HepG2 (cell line): Measurements from ENCODE around the gene CCDC57. TPM values are rescaled to one million over a fixed set of nuclear protein-coding genes. Genes with fewer than 3 reads are reported as not detected.

Experiments used
- BORCS8-MEF2B ChIP-seq: sonication (generic); formaldehyde crosslinking; IDR thresholded peaks from 2 replicates; pipeline ENCODE4 v1.8.0; 2022; ENCODE audit warnings: mild to moderate bottlenecking, missing genetic modification reagents
- HOXD1 ChIP-seq: sonication (generic); formaldehyde crosslinking; IDR thresholded peaks from 2 replicates; pipeline ENCODE4 v1.5.0; 2020; ENCODE audit warnings: missing genetic modification reagents
- JDP2 ChIP-seq: sonication (generic); formaldehyde crosslinking; IDR thresholded peaks from 2 replicates; pipeline ENCODE4 v1.8.1; 2022; ENCODE audit warnings: missing genetic modification reagents, borderline replicate concordance
- KDM5B ChIP-seq: sonication (generic); formaldehyde crosslinking; IDR thresholded peaks from 2 replicates; pipeline ENCODE4 v1.4.0; 2020; ENCODE audit warnings: missing genetic modification reagents, mild to moderate bottlenecking, borderline replicate concordance
- MAF1 ChIP-seq: sonication (generic); formaldehyde crosslinking; IDR thresholded peaks from 2 replicates; pipeline ENCODE4 v1.5.0; 2020; ENCODE audit warnings: missing genetic modification reagents, borderline replicate concordance
- NCOA5 ChIP-seq: sonication (generic); formaldehyde crosslinking; IDR thresholded peaks from 2 replicates; pipeline ENCODE4 v1.4.0; 2020; ENCODE audit warnings: missing genetic modification reagents
- NCOR1 ChIP-seq: fragments of 200-600 bp; sonication (generic); IDR thresholded peaks from 2 replicates; pipeline ENCODE4 v1.7.0; 2017; ENCODE audit warnings: antibody characterized with exemption, low read length, borderline replicate concordance
- RBM22 ChIP-seq: fragments of 200-400 bp; formaldehyde crosslinking; optimal IDR thresholded peaks from 2 replicates; pipeline ENCODE3; 2017; ENCODE audit warnings: mild to moderate bottlenecking, low read length, moderate library complexity
- SIX4 ChIP-seq: sonication (generic); formaldehyde crosslinking; IDR thresholded peaks from 2 replicates; pipeline ENCODE4 v1.4.0; 2020; ENCODE audit warnings: missing genetic modification reagents
- SKI ChIP-seq: fragments of 450-650 bp; IDR thresholded peaks from one replicate; pipeline ENCODE4 v1.6.1; 2018; ENCODE audit warnings: mild to moderate bottlenecking; ENCODE audit not compliant: partially characterized antibody
- SPEN ChIP-seq: sonication (generic); formaldehyde crosslinking; IDR thresholded peaks from 2 replicates; pipeline ENCODE4 v1.5.1; 2020; ENCODE audit warnings: low read depth, mild to moderate bottlenecking, missing genetic modification reagents
- TAF15 ChIP-seq: fragments of 200-400 bp; formaldehyde crosslinking; IDR thresholded peaks from one replicate; pipeline ENCODE4 v1.6.1; 2018; ENCODE audit warnings: mild to moderate bottlenecking, low read depth, low read length; ENCODE audit not compliant: poor library complexity, severe bottlenecking
- U2AF1 ChIP-seq: fragments of 200-400 bp; formaldehyde crosslinking; optimal IDR thresholded peaks from 2 replicates; pipeline ENCODE3; 2017; ENCODE audit warnings: mild to moderate bottlenecking, low read depth, low read length
- XRCC5 ChIP-seq: fragments of 200-400 bp; formaldehyde crosslinking; optimal IDR thresholded peaks from 2 replicates; pipeline ENCODE3; 2017; ENCODE audit warnings: mild to moderate bottlenecking, low read length
- ZNF274 ChIP-seq: sonication (generic); formaldehyde crosslinking; IDR thresholded peaks from 2 replicates; pipeline ENCODE4 v1.5.1; 2020; ENCODE audit warnings: mild to moderate bottlenecking, missing genetic modification reagents
- ZNF30 ChIP-seq: sonication (generic); formaldehyde crosslinking; IDR thresholded peaks from 2 replicates; pipeline ENCODE4 v1.5.0; 2020; ENCODE audit warnings: mild to moderate bottlenecking, missing genetic modification reagents
- ZNF432 ChIP-seq: sonication (generic); formaldehyde crosslinking; IDR thresholded peaks from 2 replicates; pipeline ENCODE4 v1.5.0; 2020; ENCODE audit warnings: missing genetic modification reagents, mild to moderate bottlenecking, borderline replicate concordance
- ZNF460 ChIP-seq: sonication (generic); formaldehyde crosslinking; IDR thresholded peaks from 2 replicates; pipeline ENCODE4 v1.5.1; 2020; ENCODE audit warnings: missing genetic modification reagents, mild to moderate bottlenecking, borderline replicate concordance
- ZNF761 ChIP-seq: sonication (generic); formaldehyde crosslinking; conservative IDR thresholded peaks from 2 replicates; pipeline ENCODE4 v1.4.0; 2020; ENCODE audit warnings: mild to moderate bottlenecking, missing genetic modification reagents
- ZNF781 ChIP-seq: sonication (generic); formaldehyde crosslinking; IDR thresholded peaks from 2 replicates; pipeline ENCODE4 v1.5.1; 2020; ENCODE audit warnings: borderline replicate concordance, mild to moderate bottlenecking, missing genetic modification reagents; ENCODE audit errors: not compliant biosample characterization
- ZNF850 ChIP-seq: sonication (generic); formaldehyde crosslinking; conservative IDR thresholded peaks from 2 replicates; pipeline ENCODE4 v1.9.0; 2021; ENCODE audit warnings: mild to moderate bottlenecking, missing genetic modification reagents
- polyA plus RNA-seq, 8 experiments: library from polyadenylated mRNA; depleted of rRNA in 3 of 8; stranded (reverse) in 7 of 8; unstranded in 1 of 8; fragments of >200 nt; fragmentation: Illumina TruSeq in 4 of 8; extraction: Trizol in 4 of 8; gene quantifications; 2 replicates each; pipeline versions ENCODE4 v1.2.1 to v1.2.3, GENCODE V29; 2011 to 2016; ENCODE audit warnings: low read depth in 4 of 8, missing spikeins in 1 of 8, mixed read lengths in 1 of 8; ENCODE audit not compliant: insufficient read depth in 1 of 8
- total RNA-seq, 5 experiments: library from RNA; depleted of rRNA; stranded (reverse); fragments of >200 nt; fragmentation: Illumina TruSeq; extraction: Trizol; gene quantifications; 2 replicates each; pipeline ENCODE4 v1.2.3, GENCODE V29; 2016; ENCODE audit warnings: low read depth in 1 of 5
- TF ChIP-seq, protein P1 (sequence below): IDR thresholded peaks from 2 replicates; pipeline ENCODE4 v1.6.1; 2016
- TF ChIP-seq, protein P2 (sequence below): sonication (generic); formaldehyde crosslinking; IDR thresholded peaks from 2 replicates; pipeline ENCODE4 v1.8.1; 2023; ENCODE audit warnings: mild to moderate bottlenecking, missing genetic modification reagents
- TF ChIP-seq, protein P3 (sequence below): sonication (generic); formaldehyde crosslinking; IDR thresholded peaks from 2 replicates; pipeline ENCODE4 v1.4.0; 2020; ENCODE audit warnings: mild to moderate bottlenecking, low read depth, missing genetic modification reagents
- TF ChIP-seq, protein P4 (sequence below): IDR thresholded peaks from 2 replicates; pipeline ENCODE4 v1.6.1; 2016; ENCODE audit warnings: mild to moderate bottlenecking
- TF ChIP-seq, protein P5 (sequence below): sonication (generic); formaldehyde crosslinking; IDR thresholded peaks from 2 replicates; pipeline ENCODE4 v1.8.0; 2022; ENCODE audit warnings: missing genetic modification reagents, mild to moderate bottlenecking, borderline replicate concordance
- TF ChIP-seq, protein P6 (sequence below): sonication (generic); formaldehyde crosslinking; IDR thresholded peaks from 2 replicates; pipeline ENCODE4 v1.4.0; 2020; ENCODE audit warnings: missing genetic modification reagents

Gene CCDC57
- total and polyA plus RNA-seq, 2 of the 13 experiments (the other 11 are each of a cell fraction or from before 2014, with no cell fraction given), result 59.3 to 59.9 TPM

DNA sequence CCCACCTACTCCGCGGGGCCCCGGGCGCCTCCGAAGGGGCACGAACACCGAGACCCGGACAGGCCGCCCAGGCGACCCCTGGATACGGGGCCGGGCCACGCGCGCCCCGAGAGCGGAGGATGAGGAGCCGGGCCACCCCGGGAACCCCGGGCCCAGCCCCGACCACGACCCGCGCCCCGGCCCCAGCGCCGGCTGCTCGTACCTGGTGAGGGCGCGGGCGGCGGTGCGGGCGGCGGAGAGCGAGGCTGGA is 114.8 kb downstream of the CCDC57 start (continued):
- TF ChIP-seq, protein P1, sequence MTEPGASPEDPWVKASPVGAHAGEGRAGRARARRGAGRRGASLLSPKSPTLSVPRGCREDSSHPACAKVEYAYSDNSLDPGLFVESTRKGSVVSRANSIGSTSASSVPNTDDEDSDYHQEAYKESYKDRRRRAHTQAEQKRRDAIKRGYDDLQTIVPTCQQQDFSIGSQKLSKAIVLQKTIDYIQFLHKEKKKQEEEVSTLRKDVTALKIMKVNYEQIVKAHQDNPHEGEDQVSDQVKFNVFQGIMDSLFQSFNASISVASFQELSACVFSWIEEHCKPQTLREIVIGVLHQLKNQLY (CRISPR knock-in tag), result no peak
- TF ChIP-seq BORCS8-MEF2B, result no peak
- TF ChIP-seq ZNF761 (CRISPR knock-in tag), result no peak
- no peak for TF ChIP-seq ZNF781 (CRISPR knock-in tag)
- TF ChIP-seq, protein P2, sequence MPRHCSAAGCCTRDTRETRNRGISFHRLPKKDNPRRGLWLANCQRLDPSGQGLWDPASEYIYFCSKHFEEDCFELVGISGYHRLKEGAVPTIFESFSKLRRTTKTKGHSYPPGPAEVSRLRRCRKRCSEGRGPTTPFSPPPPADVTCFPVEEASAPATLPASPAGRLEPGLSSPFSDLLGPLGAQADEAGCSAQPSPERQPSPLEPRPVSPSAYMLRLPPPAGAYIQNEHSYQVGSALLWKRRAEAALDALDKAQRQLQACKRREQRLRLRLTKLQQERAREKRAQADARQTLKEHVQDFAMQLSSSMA (CRISPR knock-in tag), result no peak
- 0 out of 2 replicates have a peak, but pooled peaks have one; percentile 5 for TF ChIP-seq SPEN (CRISPR knock-in tag)
- TF ChIP-seq, protein P3, sequence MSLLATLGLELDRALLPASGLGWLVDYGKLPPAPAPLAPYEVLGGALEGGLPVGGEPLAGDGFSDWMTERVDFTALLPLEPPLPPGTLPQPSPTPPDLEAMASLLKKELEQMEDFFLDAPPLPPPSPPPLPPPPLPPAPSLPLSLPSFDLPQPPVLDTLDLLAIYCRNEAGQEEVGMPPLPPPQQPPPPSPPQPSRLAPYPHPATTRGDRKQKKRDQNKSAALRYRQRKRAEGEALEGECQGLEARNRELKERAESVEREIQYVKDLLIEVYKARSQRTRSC, result no peak
- no peak for TF ChIP-seq ZNF274
- no peak for TF ChIP-seq U2AF1
- TF ChIP-seq, protein P4, sequence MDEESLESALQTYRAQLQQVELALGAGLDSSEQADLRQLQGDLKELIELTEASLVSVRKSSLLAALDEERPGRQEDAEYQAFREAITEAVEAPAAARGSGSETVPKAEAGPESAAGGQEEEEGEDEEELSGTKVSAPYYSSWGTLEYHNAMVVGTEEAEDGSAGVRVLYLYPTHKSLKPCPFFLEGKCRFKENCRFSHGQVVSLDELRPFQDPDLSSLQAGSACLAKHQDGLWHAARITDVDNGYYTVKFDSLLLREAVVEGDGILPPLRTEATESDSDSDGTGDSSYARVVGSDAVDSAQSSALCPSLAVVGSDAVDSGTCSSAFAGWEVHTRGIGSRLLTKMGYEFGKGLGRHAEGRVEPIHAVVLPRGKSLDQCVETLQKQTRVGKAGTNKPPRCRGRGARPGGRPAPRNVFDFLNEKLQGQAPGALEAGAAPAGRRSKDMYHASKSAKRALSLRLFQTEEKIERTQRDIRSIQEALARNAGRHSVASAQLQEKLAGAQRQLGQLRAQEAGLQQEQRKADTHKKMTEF (CRISPR knock-in tag), result no peak
- TF ChIP-seq ZNF432 (CRISPR knock-in tag), result no peak
- no peak for TF ChIP-seq RBM22
- no peak for TF ChIP-seq NCOA5 (CRISPR knock-in tag)
- TF ChIP-seq TAF15, result peak; percentile 92
- no peak for TF ChIP-seq ZNF30
- TF ChIP-seq JDP2 (CRISPR knock-in tag), result no peak
- TF ChIP-seq ZNF460 (CRISPR knock-in tag), result no peak
- TF ChIP-seq, protein P5, sequence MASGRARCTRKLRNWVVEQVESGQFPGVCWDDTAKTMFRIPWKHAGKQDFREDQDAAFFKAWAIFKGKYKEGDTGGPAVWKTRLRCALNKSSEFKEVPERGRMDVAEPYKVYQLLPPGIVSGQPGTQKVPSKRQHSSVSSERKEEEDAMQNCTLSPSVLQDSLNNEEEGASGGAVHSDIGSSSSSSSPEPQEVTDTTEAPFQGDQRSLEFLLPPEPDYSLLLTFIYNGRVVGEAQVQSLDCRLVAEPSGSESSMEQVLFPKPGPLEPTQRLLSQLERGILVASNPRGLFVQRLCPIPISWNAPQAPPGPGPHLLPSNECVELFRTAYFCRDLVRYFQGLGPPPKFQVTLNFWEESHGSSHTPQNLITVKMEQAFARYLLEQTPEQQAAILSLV, result no peak
- TF ChIP-seq SKI, result peak; percentile 53
- TF ChIP-seq ZNF850 (CRISPR knock-in tag), result 0 out of 2 replicates have a peak, but pooled peaks have one; percentile 5
- TF ChIP-seq, protein P6, sequence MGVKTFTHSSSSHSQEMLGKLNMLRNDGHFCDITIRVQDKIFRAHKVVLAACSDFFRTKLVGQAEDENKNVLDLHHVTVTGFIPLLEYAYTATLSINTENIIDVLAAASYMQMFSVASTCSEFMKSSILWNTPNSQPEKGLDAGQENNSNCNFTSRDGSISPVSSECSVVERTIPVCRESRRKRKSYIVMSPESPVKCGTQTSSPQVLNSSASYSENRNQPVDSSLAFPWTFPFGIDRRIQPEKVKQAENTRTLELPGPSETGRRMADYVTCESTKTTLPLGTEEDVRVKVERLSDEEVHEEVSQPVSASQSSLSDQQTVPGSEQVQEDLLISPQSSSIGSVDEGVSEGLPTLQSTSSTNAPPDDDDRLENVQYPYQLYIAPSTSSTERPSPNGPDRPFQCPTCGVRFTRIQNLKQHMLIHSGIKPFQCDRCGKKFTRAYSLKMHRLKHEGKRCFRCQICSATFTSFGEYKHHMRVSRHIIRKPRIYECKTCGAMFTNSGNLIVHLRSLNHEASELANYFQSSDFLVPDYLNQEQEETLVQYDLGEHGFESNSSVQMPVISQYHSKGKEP (CRISPR knock-in tag), result no peak
- TF ChIP-seq KDM5B (CRISPR knock-in tag), result no peak
- TF ChIP-seq HOXD1 (CRISPR knock-in tag), result no peak
- no peak for TF ChIP-seq XRCC5
- no peak for TF ChIP-seq MAF1
- peak; percentile 2; the same call in 1 of the 2 replicates for TF ChIP-seq SIX4 (CRISPR knock-in tag)
- TF ChIP-seq NCOR1, result no peak
